Kidney tubule cell (primary cell): ENCODE measurements around the gene CNTN4.
"Not testable (repeated sequence)": the region's sequence is repeated elsewhere in the genome, so short reads cannot be mapped to it uniquely, and the experiment has no call there.

Experiments
- DNase-seq: peaks from one replicate; pipeline ENCODE4 v3.0.0-alpha.2; 2018; ENCODE audit warnings: low spot score

Gene CNTN4

GRCh38 chr3:2516762-2517441, 418.2 kb downstream of the CNTN4 start:
- DNase-seq = no peak

GRCh38 chr3:2517500-2518172, 419.0 kb downstream of the CNTN4 start:
- DNase-seq = no peak

GRCh38 chr3:2523281-2523836, 424.7 kb downstream of the CNTN4 start:
- DNase-seq = no peak

GRCh38 chr3:2525968-2526367, 427.3 kb downstream of the CNTN4 start:
- DNase-seq = no peak

GRCh38 chr3:2526926-2527325, 428.3 kb downstream of the CNTN4 start:
- no peak for DNase-seq

- not testable (repeated sequence) for DNase-seq
These were observed 428.7 kb downstream of the CNTN4 start for GRCh38 chr3:2527328-2527727.

GRCh38 chr3:2534767-2535166, 436.1 kb downstream of the CNTN4 start:
- DNase-seq = not testable (repeated sequence)

- no peak for DNase-seq
These were observed 436.5 kb downstream of the CNTN4 start for GRCh38 chr3:2535206-2535605.

- DNase-seq = no peak
These were observed 437.9 kb downstream of the CNTN4 start for GRCh38 chr3:2536575-2536974.

GRCh38 chr3:2540115-2540514, 441.4 kb downstream of the CNTN4 start:
- no peak for DNase-seq

GRCh38 chr3:2543247-2543646, 444.6 kb downstream of the CNTN4 start:
- no peak for DNase-seq

GRCh38 chr3:2544212-2544611, 445.5 kb downstream of the CNTN4 start:
- DNase-seq = no peak

- no peak for DNase-seq
These were observed 446.1 kb downstream of the CNTN4 start for GRCh38 chr3:2544718-2545117.

- no peak for DNase-seq
These were observed 448.4 kb downstream of the CNTN4 start for GRCh38 chr3:2547049-2547448.

- no peak for DNase-seq
These were observed 456.0 kb downstream of the CNTN4 start for GRCh38 chr3:2554656-2555055.

- DNase-seq = no peak
These were observed 460.1 kb downstream of the CNTN4 start for GRCh38 chr3:2558796-2559195.

- no peak for DNase-seq
These were observed 468.8 kb downstream of the CNTN4 start for GRCh38 chr3:2567451-2567850.

- no peak for DNase-seq
These were observed 469.5 kb downstream of the CNTN4 start for GRCh38 chr3:2568156-2568555.

- no peak for DNase-seq
These were observed 470.3 kb downstream of the CNTN4 start for GRCh38 chr3:2568929-2569328.

GRCh38 chr3:2577571-2577970, 478.9 kb downstream of the CNTN4 start:
- DNase-seq = no peak

- no peak for DNase-seq
These were observed 479.9 kb downstream of the CNTN4 start for GRCh38 chr3:2578560-2578959.

GRCh38 chr3:2579206-2579605, 480.5 kb downstream of the CNTN4 start:
- no peak for DNase-seq

- DNase-seq = no peak
These were observed 484.4 kb downstream of the CNTN4 start for GRCh38 chr3:2583046-2583445.
